ENCODE data around the gene SINHCAF.

SINHCAF gene

GRCh38 chr12:31326736-31327659 lies 1.0 kb upstream of the SINHCAF start:
- DNase-seq, result no peak

GRCh38 chr12:31325524-31325875 lies 450 bp downstream of the SINHCAF start:
- DNase-seq, result no peak

GRCh38 chr12:31324845-31325523 lies 966 bp downstream of the SINHCAF start:
- DNase-seq, result peak; percentile 63

- DNase-seq, result peak; percentile 71
Measured at GRCh38 chr12:31324116-31324844, 1.7 kb downstream of the SINHCAF start.

GRCh38 chr12:31323391-31324115 lies 2.4 kb downstream of the SINHCAF start:
- DNase-seq, result peak; percentile 61

GRCh38 chr12:31322801-31323207 lies 3.1 kb downstream of the SINHCAF start:
- DNase-seq, result no peak

- DNase-seq, result no peak
Measured at GRCh38 chr12:31321897-31322228, 4.1 kb downstream of the SINHCAF start.

GRCh38 chr12:31321186-31321896 lies 4.6 kb downstream of the SINHCAF start:
- DNase-seq, result no peak

GRCh38 chr12:31318657-31319269 lies 7.2 kb downstream of the SINHCAF start:
- no peak for DNase-seq

GRCh38 chr12:31317471-31318395 lies 8.2 kb downstream of the SINHCAF start:
- DNase-seq, result no peak

GRCh38 chr12:31316891-31317290 lies 9.1 kb downstream of the SINHCAF start:
- DNase-seq, result no peak

GRCh38 chr12:31315784-31316465 lies 10.0 kb downstream of the SINHCAF start:
- no peak for DNase-seq

GRCh38 chr12:31315044-31315715 lies 10.8 kb downstream of the SINHCAF start:
- DNase-seq, result no peak

GRCh38 chr12:31312431-31312830 lies 13.5 kb downstream of the SINHCAF start:
- no peak for DNase-seq

- DNase-seq, result no peak
Measured at GRCh38 chr12:31311634-31312258, 14.2 kb downstream of the SINHCAF start.

- no peak for DNase-seq
Measured at GRCh38 chr12:31310488-31310887, 15.5 kb downstream of the SINHCAF start.

- no peak for DNase-seq
Measured at GRCh38 chr12:31309279-31309678, 16.7 kb downstream of the SINHCAF start.

GRCh38 chr12:31308116-31308515 lies 17.8 kb downstream of the SINHCAF start:
- no peak for DNase-seq

- no peak for DNase-seq
Measured at GRCh38 chr12:31306866-31307265, 19.1 kb downstream of the SINHCAF start.

Data from NCI-H1105 treated with DMSO at 0.1 percent for 48 hours (cell line).